ENCODE results near the gene HOXB7.

Gene HOXB7

GRCh38 chr17:48617471-48618255 lies 6.8 kb upstream of the HOXB7 start:
- H3K79me2 ChIP-seq (ENCODE audit: insufficient read depth, low read depth) = no peaks in the 10 kb centered on the region
- H3K4me2 ChIP-seq = no peak overlapping the region
- no peak overlapping the region for H3K27ac ChIP-seq
- no peak for TF ChIP-seq CTCF (conservative IDR thresholded peaks at IDR 0.05; ENCODE audit: low read depth, low read length)
- H2AFZ ChIP-seq (ENCODE audit: low read depth) = no peak overlapping the region
- peaks cover 76% of the 10 kb centered on the region for H3K27me3 ChIP-seq (ENCODE audit: insufficient read depth, low read depth)
- no peaks in the 10 kb centered on the region for H4K20me1 ChIP-seq (ENCODE audit: insufficient read depth)
- peaks cover 15% of the 10 kb centered on the region for H3K4me1 ChIP-seq (ENCODE audit: low read depth, poor library complexity, severe bottlenecking)
- no peak overlapping the region for H3K9ac ChIP-seq
- H3K4me3 ChIP-seq (IDR thresholded peaks at IDR 0.05; ENCODE audit: insufficient read depth, low read depth, low read length) = no peak overlapping the region
- H3K36me3 ChIP-seq (ENCODE audit: insufficient read depth) = no peaks in the 10 kb centered on the region

- H3K4me2 ChIP-seq = no peak overlapping the region
These were observed 6.1 kb upstream of the HOXB7 start for GRCh38 chr17:48616717-48617470.

GRCh38 chr17:48615963-48616716 lies 5.3 kb upstream of the HOXB7 start:
- H3K4me3 ChIP-seq (IDR thresholded peaks at IDR 0.05; ENCODE audit: insufficient read depth, low read depth, low read length) = no peak overlapping the region
- H3K27ac ChIP-seq = no peak overlapping the region
- no peak overlapping the region for H2AFZ ChIP-seq (ENCODE audit: low read depth)
- H3K4me1 ChIP-seq (ENCODE audit: low read depth, poor library complexity, severe bottlenecking) = peaks cover 15% of the 10 kb centered on the region
- no peak for TF ChIP-seq CTCF (conservative IDR thresholded peaks at IDR 0.05; ENCODE audit: low read depth, low read length)
- H3K9ac ChIP-seq = no peak overlapping the region
- H3K27me3 ChIP-seq (ENCODE audit: insufficient read depth, low read depth) = peaks cover 69% of the 10 kb centered on the region
- H4K20me1 ChIP-seq (ENCODE audit: insufficient read depth) = no peaks in the 10 kb centered on the region
- H3K4me2 ChIP-seq = no peak overlapping the region
- no peaks in the 10 kb centered on the region for H3K79me2 ChIP-seq (ENCODE audit: insufficient read depth, low read depth)
- H3K36me3 ChIP-seq (ENCODE audit: insufficient read depth) = no peaks in the 10 kb centered on the region

More at GRCh38 chr17:48616717-48617470, 6.1 kb upstream of the HOXB7 start:
- TF ChIP-seq CTCF (conservative IDR thresholded peaks at IDR 0.05; ENCODE audit: low read depth, low read length) = no peak
- Histone ChIP-seq H3K4me3 (IDR thresholded peaks at IDR 0.05; ENCODE audit: insufficient read depth, low read depth, low read length) (no peak overlapping the region), H3K36me3 (ENCODE audit: insufficient read depth) (no peaks in the 10 kb centered on the region), H4K20me1 (ENCODE audit: insufficient read depth) (no peaks in the 10 kb centered on the region), H3K27me3 (ENCODE audit: insufficient read depth, low read depth) (peaks cover 69% of the 10 kb centered on the region), H3K27ac (no peak overlapping the region), H2AFZ (ENCODE audit: low read depth) (no peak overlapping the region), H3K4me1 (ENCODE audit: low read depth, poor library complexity, severe bottlenecking) (peaks cover 15% of the 10 kb centered on the region), H3K79me2 (ENCODE audit: insufficient read depth, low read depth) (no peaks in the 10 kb centered on the region), H3K9ac (no peak overlapping the region)

GRCh38 chr17:48615047-48615962 lies 4.5 kb upstream of the HOXB7 start, which contains the start of gene HOXB8:
HOXB8 (minus strand) TSS chr17:48615292; CDS start chr17:48614704, 588 bp downstream.
- Histone ChIP-seq H2AFZ (ENCODE audit: low read depth) (no peak within 1 kb of the TSS), H3K4me2 (no peak within 1 kb of the TSS; the same call in 1 of the 2 replicates), H4K20me1 (ENCODE audit: insufficient read depth) (no peaks in the 10 kb centered on the region), H3K36me3 (ENCODE audit: insufficient read depth) (no peaks in the 10 kb centered on the region), H3K27ac (no peak within 1 kb of the TSS), H3K4me1 (ENCODE audit: low read depth, poor library complexity, severe bottlenecking) (peaks cover 15% of the 10 kb centered on the region), H3K79me2 (ENCODE audit: insufficient read depth, low read depth) (no peaks in the 10 kb centered on the region), H3K4me3 (IDR thresholded peaks at IDR 0.05; ENCODE audit: insufficient read depth, low read depth, low read length) (no peak within 1 kb of the TSS), H3K27me3 (ENCODE audit: insufficient read depth, low read depth) (peaks cover 64% of the 10 kb centered on the region), H3K9ac (no peak within 1 kb of the TSS)
- no peak for TF ChIP-seq CTCF (conservative IDR thresholded peaks at IDR 0.05; ENCODE audit: low read depth, low read length)
